ENCODE measurements around the gene KLK7. TPM values are rescaled to one million over a fixed set of nuclear protein-coding genes. Genes with fewer than 3 reads are reported as not detected.

The KLK7 gene
- total RNA-seq, 1 experiment from 2014 or later, result not detected

DNA sequence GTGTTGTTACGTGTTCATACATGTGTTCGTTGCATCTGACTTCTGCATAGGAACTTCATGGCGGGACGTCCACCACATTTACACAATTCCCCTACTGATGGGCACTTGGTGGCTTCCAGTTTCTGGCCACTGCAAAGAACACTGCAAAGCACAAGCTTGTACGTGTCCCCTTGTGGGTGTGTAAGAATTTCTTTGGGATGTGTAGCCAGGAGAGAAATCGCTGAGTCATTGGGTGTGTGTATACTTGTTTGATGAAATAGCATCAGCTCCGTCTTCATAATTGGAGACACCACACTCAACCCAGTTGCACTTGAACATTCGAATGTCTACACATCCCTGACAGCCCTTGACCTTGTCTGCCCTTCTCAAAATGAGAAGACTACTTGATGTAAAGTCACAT, 50.1 kb downstream of the KLK7 start:
- peak; percentile 83 for DNase-seq (ENCODE audit: low spot score)

DNA sequence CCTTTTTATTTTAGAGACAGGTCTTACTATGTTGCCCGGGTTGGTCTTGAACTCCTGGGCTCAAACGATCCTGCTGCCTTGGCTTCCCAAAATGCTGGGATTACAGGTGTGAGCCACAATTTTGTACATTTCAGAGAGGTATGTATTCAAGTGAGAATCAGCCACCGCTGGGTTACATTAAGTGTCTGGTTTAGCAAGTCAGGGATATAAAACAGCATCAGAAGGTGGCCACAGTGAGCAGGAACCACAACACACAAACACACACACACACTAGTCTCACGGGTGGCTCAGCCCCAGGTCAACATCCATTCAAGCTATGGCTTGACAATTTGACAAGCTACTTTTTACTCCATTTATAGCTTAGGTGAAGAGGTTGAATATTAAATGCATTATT, 51.0 kb downstream of the KLK7 start:
- DNase-seq (ENCODE audit: low spot score), result no peak

DNA sequence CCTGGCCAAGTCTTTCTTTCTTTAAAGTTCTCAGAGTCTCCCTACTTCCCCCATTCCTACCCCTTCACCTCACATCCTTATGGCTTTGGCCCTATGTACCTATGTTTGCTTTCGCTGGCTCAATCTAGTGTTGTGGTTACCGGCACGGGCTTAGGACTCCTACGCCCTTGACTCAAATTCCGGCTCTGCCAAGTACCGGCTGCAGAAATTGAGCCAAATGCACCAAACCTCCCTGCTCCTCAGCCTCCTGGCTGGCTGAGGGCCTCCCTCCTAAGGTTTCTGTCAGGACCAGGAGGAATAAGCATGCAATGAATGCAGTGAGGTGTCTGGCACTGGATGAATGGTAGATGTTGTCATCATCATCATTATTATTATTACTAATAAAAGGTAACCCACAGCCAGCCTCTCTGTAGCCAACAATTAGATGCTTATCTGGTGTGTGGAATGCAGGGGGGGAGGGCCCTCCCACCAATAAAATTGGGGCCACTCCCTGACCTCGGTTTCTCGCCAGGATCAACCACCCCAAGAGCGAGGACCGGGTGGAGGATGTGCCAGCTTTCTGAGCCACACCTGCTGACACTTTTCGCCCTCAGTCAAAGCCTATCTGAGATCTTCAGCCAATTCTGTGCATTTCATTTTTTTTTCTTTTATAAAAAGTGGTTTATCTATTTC, 51.6 kb downstream of the KLK7 start:
- DNase-seq (ENCODE audit: low spot score), result no peak

DNA sequence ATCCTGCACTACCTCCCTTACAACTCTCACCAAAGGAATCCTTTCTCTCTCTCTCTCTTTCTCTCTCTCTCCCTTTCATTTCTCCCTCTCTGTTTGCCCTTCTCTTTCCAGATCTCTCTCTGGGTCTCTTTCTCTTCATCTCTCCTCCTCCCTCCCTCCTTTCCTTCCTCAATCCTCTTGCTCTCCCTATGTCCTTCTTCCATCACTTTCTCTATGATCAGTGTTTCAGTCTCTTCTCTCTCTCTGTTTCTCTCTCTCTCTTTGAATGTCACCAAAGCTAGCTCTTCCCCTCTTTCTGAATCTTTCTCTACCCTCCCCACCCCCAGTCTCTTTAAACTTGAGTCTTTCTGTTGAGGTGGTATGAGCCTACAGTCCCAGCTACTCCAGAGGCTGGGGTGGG, 52.7 kb downstream of the KLK7 start:
- DNase-seq (ENCODE audit: low spot score), result no peak

DNA sequence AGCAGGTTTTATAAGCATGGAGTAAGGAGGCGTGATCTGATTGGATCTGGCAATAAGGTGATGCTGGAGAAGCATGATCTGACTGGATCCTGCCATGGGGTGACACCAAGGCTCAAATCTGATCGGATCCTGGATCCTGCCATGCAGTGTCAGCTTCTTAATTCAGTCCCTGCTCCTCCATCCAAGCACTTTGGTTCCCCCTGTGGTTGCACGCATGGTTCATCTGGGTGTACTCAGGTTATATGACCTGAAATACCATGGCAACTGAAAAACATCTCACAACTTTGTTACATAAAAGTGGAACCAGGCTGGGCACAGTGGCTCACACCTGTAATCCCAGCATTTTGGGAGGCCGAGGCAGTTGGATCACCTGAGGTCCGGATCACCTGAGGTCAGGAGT, 54.9 kb downstream of the KLK7 start:
- no peak for DNase-seq (ENCODE audit: low spot score)

Other genes starting within 250 kb of the KLK7 start
- gene GPR32, start 213.5 kb downstream of the KLK7 start, total RNA-seq (2014; rRNA removed; shearing (Covaris generic)), result not detected in 2 replicates
- not detected in 2 replicates for gene ACP4, start 193.5 kb downstream of the KLK7 start, total RNA-seq (2014; rRNA removed; shearing (Covaris generic))
- not detected in 2 replicates for gene KLK1, start 160.1 kb downstream of the KLK7 start, total RNA-seq (2014; rRNA removed; shearing (Covaris generic))
- gene KLK15, start 150.3 kb downstream of the KLK7 start, total RNA-seq (2014; rRNA removed; shearing (Covaris generic)), result not detected in 2 replicates
- not detected in 2 replicates for gene KLK3, start 129.0 kb downstream of the KLK7 start, total RNA-seq (2014; rRNA removed; shearing (Covaris generic))
- not detected in 2 replicates for gene KLK2, start 110.5 kb downstream of the KLK7 start, total RNA-seq (2014; rRNA removed; shearing (Covaris generic))
- not detected in 2 replicates for gene KLK4, start 72.5 kb downstream of the KLK7 start, total RNA-seq (2014; rRNA removed; shearing (Covaris generic))
- gene KLK5, start 30.9 kb downstream of the KLK7 start, total RNA-seq (2014; rRNA removed; shearing (Covaris generic)), result 0.64 TPM in 1 of 2 replicates, not detected in the other
- not detected in 2 replicates for gene KLK6, start 14.3 kb downstream of the KLK7 start, total RNA-seq (2014; rRNA removed; shearing (Covaris generic))
- not detected in 2 replicates for gene KLK8, start 17.7 kb upstream of the KLK7 start, total RNA-seq (2014; rRNA removed; shearing (Covaris generic))
- not detected in 2 replicates for gene KLK10, start 35.8 kb upstream of the KLK7 start, total RNA-seq (2014; rRNA removed; shearing (Covaris generic))
- gene KLK11, start 42.7 kb upstream of the KLK7 start, total RNA-seq (2014; rRNA removed; shearing (Covaris generic)), result not detected in 2 replicates
- gene KLK12, start 51.1 kb upstream of the KLK7 start, total RNA-seq (2014; rRNA removed; shearing (Covaris generic)), result not detected in 2 replicates
- not detected in 2 replicates for gene KLK13, start 81.2 kb upstream of the KLK7 start, total RNA-seq (2014; rRNA removed; shearing (Covaris generic))
- not detected in 2 replicates for gene KLK14, start 99.0 kb upstream of the KLK7 start, total RNA-seq (2014; rRNA removed; shearing (Covaris generic))
- gene CTU1, start 124.5 kb upstream of the KLK7 start, total RNA-seq (2014; rRNA removed; shearing (Covaris generic)), result 2.8 and 6.0 TPM in 2 replicates
- not detected in 2 replicates for gene SIGLEC9, start 141.0 kb upstream of the KLK7 start, total RNA-seq (2014; rRNA removed; shearing (Covaris generic))
- not detected in 2 replicates for gene SIGLEC7, start 158.4 kb upstream of the KLK7 start, total RNA-seq (2014; rRNA removed; shearing (Covaris generic))
- gene CD33, start 241.2 kb upstream of the KLK7 start, total RNA-seq (2014; rRNA removed; shearing (Covaris generic)), result 3.3 and 13.9 TPM in 2 replicates

All from H4 (cell line).